SK-N-SH treated with all-trans-retinoic acid at 6 μM for 48 hours (cell line): ENCODE data around the gene MON2.

Experiments
- ATAC-seq: fragments of 200-7000 bp; cut with Tn5 transposase; 3 replicates; pipeline ENCODE4 v1.9.1; 2020; ENCODE audit warnings: mild to moderate bottlenecking, moderate library complexity
- ARNTL ChIP-seq: fragments of 450-650 bp; formaldehyde crosslinking; IDR thresholded peaks from 2 replicates; pipeline ENCODE4 v1.5.0; 2020; ENCODE audit warnings: low read depth, mild to moderate bottlenecking, moderate library complexity, borderline replicate concordance
- BACH2 ChIP-seq: fragments of 250-450 bp; sonication (Bioruptor Pico); IDR thresholded peaks from 2 replicates; pipeline ENCODE4 v1.9.0; 2021; ENCODE audit warnings: mild to moderate bottlenecking, borderline replicate concordance
- CREB5 ChIP-seq: fragments of 250-450 bp; sonication (Bioruptor Pico); IDR thresholded peaks from 2 replicates; pipeline ENCODE4 v1.5.1; 2020; ENCODE audit warnings: low read depth, mild to moderate bottlenecking, moderate library complexity
- CSDC2 ChIP-seq: fragments of 250-450 bp; sonication (Bioruptor Pico); IDR thresholded peaks from 2 replicates; pipeline ENCODE4 v1.5.0; 2020; ENCODE audit warnings: mild to moderate bottlenecking, moderate library complexity
- ESRRG ChIP-seq: fragments of 250-450 bp; sonication (Bioruptor Pico); IDR thresholded peaks from 2 replicates; pipeline ENCODE4 v1.6.1; 2021; ENCODE audit warnings: mild to moderate bottlenecking
- GLIS3 ChIP-seq: fragments of 250-450 bp; sonication (Bioruptor Pico); IDR thresholded peaks from 2 replicates; pipeline ENCODE4 v1.5.0; 2020; ENCODE audit warnings: mild to moderate bottlenecking, moderate library complexity
- ISL1 ChIP-seq: fragments of 250-450 bp; sonication (Bioruptor Pico); IDR thresholded peaks from 2 replicates; pipeline ENCODE4 v2.1.2; 2022; ENCODE audit warnings: mild to moderate bottlenecking, moderate library complexity
- OSR1 ChIP-seq: fragments of 250-450 bp; sonication (Bioruptor Pico); IDR thresholded peaks from 2 replicates; pipeline ENCODE4 v1.8.0; 2022; ENCODE audit warnings: moderate library complexity, mild to moderate bottlenecking, inconsistent platforms
- PPARA ChIP-seq: fragments of 250-450 bp; sonication (Bioruptor Pico); IDR thresholded peaks from 2 replicates; pipeline ENCODE4 v1.5.0; 2020; ENCODE audit warnings: mild to moderate bottlenecking, borderline replicate concordance
- RARB ChIP-seq: fragments of 250-450 bp; sonication (Bioruptor Pico); IDR thresholded peaks from 2 replicates; pipeline ENCODE4 v1.8.0; 2021; ENCODE audit warnings: mild to moderate bottlenecking, moderate library complexity
- SNAI2 ChIP-seq: fragments of 250-450 bp; sonication (Bioruptor Pico); IDR thresholded peaks from 2 replicates; pipeline ENCODE4 v1.5.0; 2020; ENCODE audit warnings: mild to moderate bottlenecking, moderate library complexity
- TCF4 ChIP-seq: fragments of 250-450 bp; sonication (Bioruptor Pico); IDR thresholded peaks from 2 replicates; pipeline ENCODE4 v1.8.0; 2021; ENCODE audit warnings: mild to moderate bottlenecking, moderate library complexity, borderline replicate concordance
- TOX ChIP-seq: fragments of 250-450 bp; sonication (Bioruptor Pico); IDR thresholded peaks from 2 replicates; pipeline ENCODE4 v1.8.0; 2021; ENCODE audit warnings: mild to moderate bottlenecking, moderate library complexity, borderline replicate concordance
- TSHZ2 ChIP-seq: fragments of 250-450 bp; sonication (Bioruptor Pico); IDR thresholded peaks from 2 replicates; pipeline ENCODE4 v1.5.0; 2020; ENCODE audit warnings: mild to moderate bottlenecking, moderate library complexity
- ZC3H10 ChIP-seq: fragments of 250-450 bp; sonication (Bioruptor Pico); IDR thresholded peaks from 2 replicates; pipeline ENCODE4 v1.5.1; 2021; ENCODE audit warnings: mild to moderate bottlenecking, moderate library complexity
- ZFP3 ChIP-seq: fragments of 250-450 bp; sonication (Bioruptor Pico); IDR thresholded peaks from 2 replicates; pipeline ENCODE4 v1.5.0; 2020; ENCODE audit warnings: mild to moderate bottlenecking, moderate library complexity
- ZFP30 ChIP-seq: fragments of 450-650 bp; formaldehyde crosslinking; IDR thresholded peaks from 2 replicates; pipeline ENCODE4 v1.5.0; 2022; ENCODE audit warnings: mild to moderate bottlenecking, moderate library complexity
- ZNF565 ChIP-seq: fragments of 450-650 bp; formaldehyde crosslinking; conservative IDR thresholded peaks from 2 replicates; pipeline ENCODE4 v1.5.0; 2020; ENCODE audit warnings: low read depth, mild to moderate bottlenecking, moderate library complexity
- ZNF70 ChIP-seq: fragments of 450-650 bp; formaldehyde crosslinking; IDR thresholded peaks from 2 replicates; pipeline ENCODE4 v1.5.0; 2020; ENCODE audit warnings: mild to moderate bottlenecking, moderate library complexity
- ZNF8 ChIP-seq: fragments of 450-650 bp; formaldehyde crosslinking; IDR thresholded peaks from 2 replicates; pipeline ENCODE4 v1.5.0; 2020; ENCODE audit warnings: mild to moderate bottlenecking, moderate library complexity
- TF ChIP-seq, protein P1 (sequence below): fragments of 250-450 bp; sonication (Bioruptor Pico); IDR thresholded peaks from 2 replicates; pipeline ENCODE4 v1.5.1; 2021; ENCODE audit warnings: mild to moderate bottlenecking, moderate library complexity
- TF ChIP-seq, protein P2 (sequence below): fragments of 250-450 bp; sonication (Bioruptor Pico); IDR thresholded peaks from 2 replicates; pipeline ENCODE4 v1.8.0; 2021; ENCODE audit warnings: low read depth, mild to moderate bottlenecking, moderate library complexity, borderline replicate concordance
- TF ChIP-seq, protein P3 (sequence below): fragments of 250-450 bp; sonication (Bioruptor Pico); IDR thresholded peaks from 2 replicates; pipeline ENCODE4 v1.8.0; 2020; ENCODE audit warnings: mild to moderate bottlenecking, moderate library complexity, borderline replicate concordance

The MON2 gene

DNA sequence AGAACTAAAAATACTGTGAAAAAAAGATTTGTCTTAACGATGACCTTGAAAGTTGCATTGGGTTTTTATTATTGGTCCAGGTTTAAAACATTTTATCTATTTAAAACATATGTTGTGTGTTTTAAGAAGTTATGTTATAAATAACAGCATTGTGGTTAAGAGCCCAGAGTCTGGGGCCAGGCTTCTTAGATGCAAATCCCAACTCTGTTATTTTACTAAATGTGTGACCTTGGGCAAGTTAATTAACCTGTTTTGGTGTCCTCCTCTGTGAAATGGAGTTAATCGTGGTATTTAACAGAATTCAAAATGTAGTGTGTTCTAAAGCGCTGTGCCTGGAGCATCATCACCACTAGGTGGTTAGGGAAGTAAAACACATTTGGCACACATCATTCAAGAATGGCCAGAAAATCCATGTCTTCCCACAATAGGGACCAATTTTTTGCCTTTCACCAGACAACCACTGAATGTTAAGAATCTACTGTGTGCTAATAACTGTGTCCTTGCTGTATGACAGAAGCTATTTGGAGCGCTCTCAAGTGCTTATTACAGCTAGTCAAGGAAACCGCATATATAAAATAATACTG is 133.3 kb downstream of the MON2 start:
- ATAC-seq = no peak
- TF ChIP-seq ISL1 (no peak), PPARA (no peak), OSR1 (CRISPR knock-in tag) (no peak), BACH2 (CRISPR knock-in tag) (no peak), ESRRG (CRISPR knock-in tag) (no peak), ZC3H10 (CRISPR knock-in tag) (no peak), SNAI2 (CRISPR knock-in tag) (no peak)

- ATAC-seq = no peak
- TF ChIP-seq OSR1 (CRISPR knock-in tag) (no peak), ZNF8 (CRISPR knock-in tag) (no peak), TSHZ2 (CRISPR knock-in tag) (no peak), GLIS3 (CRISPR knock-in tag) (no peak), ZNF565 (CRISPR knock-in tag) (no peak), BACH2 (CRISPR knock-in tag) (no peak), ESRRG (CRISPR knock-in tag) (no peak), ZFP3 (CRISPR knock-in tag) (no peak), PPARA (no peak), RARB (CRISPR knock-in tag) (no peak), ZC3H10 (CRISPR knock-in tag) (no peak), SNAI2 (CRISPR knock-in tag) (no peak), ZFP30 (no peak), ARNTL (CRISPR knock-in tag) (no peak), CSDC2 (no peak), TOX (CRISPR knock-in tag) (no peak)
- TF ChIP-seq, protein P1, sequence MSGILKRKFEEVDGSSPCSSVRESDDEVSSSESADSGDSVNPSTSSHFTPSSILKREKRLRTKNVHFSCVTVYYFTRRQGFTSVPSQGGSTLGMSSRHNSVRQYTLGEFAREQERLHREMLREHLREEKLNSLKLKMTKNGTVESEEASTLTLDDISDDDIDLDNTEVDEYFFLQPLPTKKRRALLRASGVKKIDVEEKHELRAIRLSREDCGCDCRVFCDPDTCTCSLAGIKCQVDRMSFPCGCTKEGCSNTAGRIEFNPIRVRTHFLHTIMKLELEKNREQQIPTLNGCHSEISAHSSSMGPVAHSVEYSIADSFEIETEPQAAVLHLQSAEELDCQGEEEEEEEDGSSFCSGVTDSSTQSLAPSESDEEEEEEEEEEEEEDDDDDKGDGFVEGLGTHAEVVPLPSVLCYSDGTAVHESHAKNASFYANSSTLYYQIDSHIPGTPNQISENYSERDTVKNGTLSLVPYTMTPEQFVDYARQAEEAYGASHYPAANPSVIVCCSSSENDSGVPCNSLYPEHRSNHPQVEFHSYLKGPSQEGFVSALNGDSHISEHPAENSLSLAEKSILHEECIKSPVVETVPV (CRISPR knock-in tag) = no peak
- TF ChIP-seq, protein P2, sequence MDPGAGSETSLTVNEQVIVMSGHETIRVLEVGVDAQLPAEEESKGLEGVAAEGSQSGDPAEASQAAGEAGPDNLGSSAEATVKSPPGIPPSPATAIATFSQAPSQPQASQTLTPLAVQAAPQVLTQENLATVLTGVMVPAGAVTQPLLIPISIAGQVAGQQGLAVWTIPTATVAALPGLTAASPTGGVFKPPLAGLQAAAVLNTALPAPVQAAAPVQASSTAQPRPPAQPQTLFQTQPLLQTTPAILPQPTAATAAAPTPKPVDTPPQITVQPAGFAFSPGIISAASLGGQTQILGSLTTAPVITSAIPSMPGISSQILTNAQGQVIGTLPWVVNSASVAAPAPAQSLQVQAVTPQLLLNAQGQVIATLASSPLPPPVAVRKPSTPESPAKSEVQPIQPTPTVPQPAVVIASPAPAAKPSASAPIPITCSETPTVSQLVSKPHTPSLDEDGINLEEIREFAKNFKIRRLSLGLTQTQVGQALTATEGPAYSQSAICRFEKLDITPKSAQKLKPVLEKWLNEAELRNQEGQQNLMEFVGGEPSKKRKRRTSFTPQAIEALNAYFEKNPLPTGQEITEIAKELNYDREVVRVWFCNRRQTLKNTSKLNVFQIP (CRISPR knock-in tag) = no peak
- TF ChIP-seq, all 23 proteins: peak for 0
These were observed 135.1 kb downstream of the MON2 start for GRCh38 chr12:62601765-62602164.

DNA sequence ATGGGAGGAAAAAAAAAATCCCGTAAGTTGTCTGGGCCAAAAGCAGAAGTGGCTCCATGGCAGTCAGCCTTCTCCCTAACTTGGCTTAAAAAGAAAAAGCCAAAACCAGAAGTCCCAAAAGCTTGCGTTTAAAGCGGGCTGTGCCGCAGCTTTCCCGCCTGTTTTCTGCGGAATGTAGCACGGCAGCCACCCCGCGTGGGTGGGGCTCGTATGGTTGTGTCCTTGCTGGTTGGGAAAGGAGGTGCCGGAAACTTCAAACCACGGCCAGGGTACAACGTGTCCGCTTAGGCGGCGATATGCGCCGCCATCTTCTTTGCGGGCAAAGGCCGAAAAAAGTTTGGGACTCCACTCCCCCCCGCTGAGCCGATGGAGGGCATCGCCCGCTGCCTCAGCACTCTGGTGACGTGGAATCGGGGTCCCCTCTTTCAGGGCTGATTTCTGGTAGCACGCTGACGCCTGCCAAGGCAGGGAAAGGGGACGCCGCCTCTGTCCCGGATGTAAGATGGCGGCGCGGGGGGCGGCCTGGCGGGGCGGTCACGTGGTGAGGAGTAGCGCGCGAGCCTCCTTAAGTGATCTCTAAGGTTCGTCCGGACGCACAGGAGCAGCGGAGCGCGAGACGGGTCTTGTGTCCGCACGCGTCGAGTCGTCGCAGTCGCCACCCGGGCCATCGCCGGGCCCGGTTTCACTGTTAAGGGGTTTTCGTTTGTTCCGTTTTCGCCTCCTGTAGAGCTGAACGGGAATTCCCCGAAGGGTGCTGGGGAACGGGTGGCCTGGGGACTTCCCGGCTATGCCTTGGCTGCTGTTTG is 135.8 kb downstream of the MON2 start:
- peak; percentile 80 for ATAC-seq
- TF ChIP-seq OSR1 (CRISPR knock-in tag) (no peak), CREB5 (CRISPR knock-in tag) (no peak), SNAI2 (CRISPR knock-in tag) (peak; percentile 12; the same call in 1 of the 2 replicates), TCF4 (no peak), ZC3H10 (CRISPR knock-in tag) (no peak), ISL1 (no peak), ZFP3 (CRISPR knock-in tag) (peak; percentile 70; the same call in 1 of the 2 replicates), ARNTL (CRISPR knock-in tag) (no peak), ZFP30 (no peak), ZNF8 (CRISPR knock-in tag) (no peak; the same call in 1 of the 2 replicates), CSDC2 (0 out of 2 replicates have a peak, but pooled peaks have one; percentile 68), BACH2 (CRISPR knock-in tag) (no peak), ZNF70 (CRISPR knock-in tag) (no peak), ZNF565 (CRISPR knock-in tag) (no peak)
- TF ChIP-seq, protein P3, sequence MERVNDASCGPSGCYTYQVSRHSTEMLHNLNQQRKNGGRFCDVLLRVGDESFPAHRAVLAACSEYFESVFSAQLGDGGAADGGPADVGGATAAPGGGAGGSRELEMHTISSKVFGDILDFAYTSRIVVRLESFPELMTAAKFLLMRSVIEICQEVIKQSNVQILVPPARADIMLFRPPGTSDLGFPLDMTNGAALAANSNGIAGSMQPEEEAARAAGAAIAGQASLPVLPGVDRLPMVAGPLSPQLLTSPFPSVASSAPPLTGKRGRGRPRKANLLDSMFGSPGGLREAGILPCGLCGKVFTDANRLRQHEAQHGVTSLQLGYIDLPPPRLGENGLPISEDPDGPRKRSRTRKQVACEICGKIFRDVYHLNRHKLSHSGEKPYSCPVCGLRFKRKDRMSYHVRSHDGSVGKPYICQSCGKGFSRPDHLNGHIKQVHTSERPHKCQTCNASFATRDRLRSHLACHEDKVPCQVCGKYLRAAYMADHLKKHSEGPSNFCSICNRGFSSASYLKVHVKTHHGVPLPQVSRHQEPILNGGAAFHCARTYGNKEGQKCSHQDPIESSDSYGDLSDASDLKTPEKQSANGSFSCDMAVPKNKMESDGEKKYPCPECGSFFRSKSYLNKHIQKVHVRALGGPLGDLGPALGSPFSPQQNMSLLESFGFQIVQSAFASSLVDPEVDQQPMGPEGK = no peak; the same call in none of the 2 replicates
- TF ChIP-seq, protein P2 (CRISPR knock-in tag) = no peak
- TF ChIP-seq, protein P1 (CRISPR knock-in tag) = no peak
